ENCODE measurements around the gene CFAP57. TPM values are rescaled to one million over a fixed set of nuclear protein-coding genes. Genes with fewer than 3 reads are reported as not detected.

The CFAP57 gene
- total and polyA plus RNA-seq, 9 of the 15 experiments (the other 6 are each of a cell fraction or from before 2014, with no cell fraction given): 0.04 to 0.22 (median 0.07) TPM; not detected in 3

DNA sequence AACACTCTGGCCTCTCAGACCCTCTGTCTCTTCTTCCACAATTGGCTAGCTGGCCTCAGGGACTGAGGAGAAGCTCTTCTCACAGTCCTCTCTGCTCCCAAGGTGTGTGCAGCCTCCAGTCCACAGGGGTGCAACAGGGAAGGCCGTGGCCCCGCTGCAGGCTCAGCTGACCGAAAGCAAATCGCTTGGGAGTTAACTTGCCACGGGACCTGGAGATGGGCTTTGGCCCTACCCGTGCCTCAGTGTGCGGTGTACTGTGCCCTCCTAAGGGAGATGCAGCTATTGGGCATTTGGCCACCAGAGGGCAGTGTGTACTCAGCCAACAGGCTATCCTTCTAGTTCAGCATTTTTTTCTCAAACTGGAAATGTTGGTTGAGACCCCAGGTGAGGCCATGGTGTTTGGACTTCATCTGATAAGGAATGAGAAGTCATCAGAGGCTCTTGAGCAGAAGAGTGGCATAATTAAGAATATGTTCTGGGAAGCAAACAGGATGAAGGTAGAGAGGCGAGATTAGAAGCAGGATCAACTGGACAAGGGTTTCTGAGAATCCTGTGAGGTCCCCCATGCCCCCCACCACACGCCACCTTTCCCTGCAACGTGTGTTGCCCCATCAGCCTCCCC, 55.1 kb downstream of the CFAP57 start (continued):
- TF ChIP-seq, protein P1, sequence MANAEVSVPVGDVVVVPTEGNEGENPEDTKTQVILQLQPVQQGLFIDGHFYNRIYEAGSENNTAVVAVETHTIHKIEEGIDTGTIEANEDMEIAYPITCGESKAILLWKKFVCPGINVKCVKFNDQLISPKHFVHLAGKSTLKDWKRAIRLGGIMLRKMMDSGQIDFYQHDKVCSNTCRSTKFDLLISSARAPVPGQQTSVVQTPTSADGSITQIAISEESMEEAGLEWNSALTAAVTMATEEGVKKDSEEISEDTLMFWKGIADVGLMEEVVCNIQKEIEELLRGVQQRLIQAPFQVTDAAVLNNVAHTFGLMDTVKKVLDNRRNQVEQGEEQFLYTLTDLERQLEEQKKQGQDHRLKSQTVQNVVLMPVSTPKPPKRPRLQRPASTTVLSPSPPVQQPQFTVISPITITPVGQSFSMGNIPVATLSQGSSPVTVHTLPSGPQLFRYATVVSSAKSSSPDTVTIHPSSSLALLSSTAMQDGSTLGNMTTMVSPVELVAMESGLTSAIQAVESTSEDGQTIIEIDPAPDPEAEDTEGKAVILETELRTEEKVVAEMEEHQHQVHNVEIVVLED (CRISPR knock-in tag; IDR thresholded peaks at IDR 0.05): no peak
- TF ChIP-seq ZNF316 (IDR thresholded peaks at IDR 0.05) (peak; percentile 61; the same call in 1 of the 2 replicates), ZNF23 (CRISPR knock-in tag; IDR thresholded peaks at IDR 0.05) (no peak), DNMT1 (IDR thresholded peaks at IDR 0.05) (no peak), STAT5A (IDR thresholded peaks at IDR 0.05; ENCODE audit: borderline replicate concordance, low read length) (no peak), EP400 (IDR thresholded peaks at IDR 0.05) (no peak), ZNF143 (CRISPR knock-in tag; IDR thresholded peaks at IDR 0.05) (no peak), HDGF (IDR thresholded peaks at IDR 0.05) (no peak), ZNF184 (CRISPR knock-in tag; IDR thresholded peaks at IDR 0.05) (no peak), STAT5B (CRISPR knock-in tag; IDR thresholded peaks at IDR 0.05) (no peak), FOXK2 (conservative IDR thresholded peaks at IDR 0.05 in 1 of 2, IDR thresholded peaks at IDR 0.05 in 1 of 2; ENCODE audit: low read depth in 2 of 2) (no peak), ZNF408 (CRISPR knock-in tag; IDR thresholded peaks at IDR 0.05; ENCODE audit: low read depth) (no peak), MAFK (IDR thresholded peaks at IDR 0.05; ENCODE audit: low read length) (peak; percentile 71; the same call in 1 of the 2 replicates), MBD2 (IDR thresholded peaks at IDR 0.05; ENCODE audit: borderline replicate concordance, low read depth) (no peak), KDM1A (IDR thresholded peaks at IDR 0.05) (no peak), CBX5 (IDR thresholded peaks at IDR 0.05; ENCODE audit: borderline replicate concordance, low read depth) (no peak), U2AF1 (optimal IDR thresholded peaks at IDR 0.05; ENCODE audit: low read depth, low read length) (no peak), MEF2A (IDR thresholded peaks at IDR 0.05; ENCODE audit: control insufficient read depth, low read depth, low read length) (no peak), MCM7 (IDR thresholded peaks at IDR 0.05) (no peak), TAF15 (IDR thresholded peaks at IDR 0.05; ENCODE audit: low read depth, low read length) (no peak), SMARCB1 (IDR thresholded peaks at IDR 0.05; ENCODE audit: insufficient read length, low read depth) (no peak), ZNF146 (CRISPR knock-in tag; IDR thresholded peaks at IDR 0.05; ENCODE audit: unreplicated experiment) (no peak), ZNF384 (IDR thresholded peaks at IDR 0.05; ENCODE audit: low read depth, low read length) (peak; percentile 94), PHF20 (IDR thresholded peaks at IDR 0.05; ENCODE audit: partially characterized antibody) (no peak)
- TF ChIP-seq, protein P2, sequence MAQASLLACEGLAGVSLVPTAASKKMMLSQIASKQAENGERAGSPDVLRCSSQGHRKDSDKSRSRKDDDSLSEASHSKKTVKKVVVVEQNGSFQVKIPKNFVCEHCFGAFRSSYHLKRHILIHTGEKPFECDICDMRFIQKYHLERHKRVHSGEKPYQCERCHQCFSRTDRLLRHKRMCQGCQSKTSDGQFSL (CRISPR knock-in tag; IDR thresholded peaks at IDR 0.05): no peak
- TF ChIP-seq, protein P2 (tag; IDR thresholded peaks at IDR 0.05): no peak
- TF ChIP-seq, protein P3, sequence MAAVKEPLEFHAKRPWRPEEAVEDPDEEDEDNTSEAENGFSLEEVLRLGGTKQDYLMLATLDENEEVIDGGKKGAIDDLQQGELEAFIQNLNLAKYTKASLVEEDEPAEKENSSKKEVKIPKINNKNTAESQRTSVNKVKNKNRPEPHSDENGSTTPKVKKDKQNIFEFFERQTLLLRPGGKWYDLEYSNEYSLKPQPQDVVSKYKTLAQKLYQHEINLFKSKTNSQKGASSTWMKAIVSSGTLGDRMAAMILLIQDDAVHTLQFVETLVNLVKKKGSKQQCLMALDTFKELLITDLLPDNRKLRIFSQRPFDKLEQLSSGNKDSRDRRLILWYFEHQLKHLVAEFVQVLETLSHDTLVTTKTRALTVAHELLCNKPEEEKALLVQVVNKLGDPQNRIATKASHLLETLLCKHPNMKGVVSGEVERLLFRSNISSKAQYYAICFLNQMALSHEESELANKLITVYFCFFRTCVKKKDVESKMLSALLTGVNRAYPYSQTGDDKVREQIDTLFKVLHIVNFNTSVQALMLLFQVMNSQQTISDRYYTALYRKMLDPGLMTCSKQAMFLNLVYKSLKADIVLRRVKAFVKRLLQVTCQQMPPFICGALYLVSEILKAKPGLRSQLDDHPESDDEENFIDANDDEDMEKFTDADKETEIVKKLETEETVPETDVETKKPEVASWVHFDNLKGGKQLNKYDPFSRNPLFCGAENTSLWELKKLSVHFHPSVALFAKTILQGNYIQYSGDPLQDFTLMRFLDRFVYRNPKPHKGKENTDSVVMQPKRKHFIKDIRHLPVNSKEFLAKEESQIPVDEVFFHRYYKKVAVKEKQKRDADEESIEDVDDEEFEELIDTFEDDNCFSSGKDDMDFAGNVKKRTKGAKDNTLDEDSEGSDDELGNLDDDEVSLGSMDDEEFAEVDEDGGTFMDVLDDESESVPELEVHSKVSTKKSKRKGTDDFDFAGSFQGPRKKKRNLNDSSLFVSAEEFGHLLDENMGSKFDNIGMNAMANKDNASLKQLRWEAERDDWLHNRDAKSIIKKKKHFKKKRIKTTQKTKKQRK (IDR thresholded peaks at IDR 0.05; ENCODE audit: borderline replicate concordance, low read depth, low read length): 0 out of 2 replicates have a peak, but pooled peaks have one; percentile 5

All from K562 (cell line).